ENCODE results near the gene NKD2.
"Not testable (repeated sequence)": the region's sequence is repeated elsewhere in the genome, so short reads cannot be mapped to it uniquely, and the experiment has no call there.

NKD2 gene

DNA sequence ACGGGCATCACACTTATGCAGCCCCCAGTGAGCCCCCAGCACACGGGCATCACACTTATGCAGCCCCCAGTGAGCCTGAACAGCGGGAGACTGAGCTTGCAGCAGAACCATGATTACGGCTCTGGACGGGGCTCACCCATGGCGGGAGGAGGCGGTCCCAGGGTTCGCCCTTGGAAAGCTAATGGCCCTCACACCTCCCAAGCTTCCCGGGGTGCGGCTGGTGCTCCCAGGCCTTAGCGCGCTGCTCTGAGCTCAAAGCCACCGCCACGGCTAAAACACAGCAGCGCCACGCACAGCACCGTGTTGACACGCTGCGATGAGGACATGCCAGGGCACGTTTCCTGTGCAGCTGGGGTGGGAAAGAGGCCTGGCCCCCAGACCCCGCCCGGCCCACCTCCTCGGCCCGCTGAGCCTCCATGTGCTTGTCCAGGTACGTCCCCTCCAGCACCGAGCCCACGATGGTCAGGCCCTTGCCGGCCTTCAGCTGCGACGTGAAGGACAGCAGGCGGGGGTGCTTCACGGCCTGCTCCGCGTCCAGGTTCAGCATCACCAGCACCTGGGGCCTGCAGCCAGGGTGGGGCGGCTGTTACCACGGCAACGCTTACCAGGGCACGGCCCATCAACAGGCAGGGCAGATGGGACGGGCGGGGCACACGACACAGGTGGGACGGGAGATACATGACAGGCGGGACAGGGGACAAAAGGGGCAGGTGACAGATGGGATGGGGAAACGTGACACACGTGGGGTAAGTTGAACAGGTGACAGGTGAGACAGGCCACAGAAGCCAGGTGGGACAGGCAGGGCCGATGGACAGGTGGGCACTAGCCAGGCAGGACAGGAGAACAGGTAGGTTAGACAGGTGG, 64.9 kb downstream of the NKD2 start:
- DNase-seq (ENCODE audit: low spot score), result no peak

DNA sequence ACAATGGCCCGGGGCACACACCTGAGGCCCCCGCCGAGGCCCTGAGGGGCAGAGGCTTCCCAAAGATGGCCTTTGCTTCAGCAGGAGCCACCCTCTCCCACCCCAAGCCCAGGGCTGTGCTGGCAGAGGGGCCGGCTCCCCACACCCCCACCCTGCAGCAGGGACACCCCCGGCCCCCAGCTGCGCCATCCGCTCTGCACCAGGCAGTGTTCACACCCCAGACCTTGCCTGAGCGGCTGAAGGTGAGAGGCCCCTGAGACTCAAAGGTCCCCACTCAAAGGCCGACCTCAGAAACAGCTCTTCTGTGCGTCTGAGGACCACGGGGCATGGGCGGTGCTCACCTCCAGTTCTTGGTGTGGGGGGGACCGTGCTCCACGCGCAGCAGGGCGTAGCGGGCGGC, 65.6 kb downstream of the NKD2 start:
- no peak for DNase-seq (ENCODE audit: low spot score)

GRCh38 chr5:1074816-1075554, 66.4 kb downstream of the NKD2 start:
- DNase-seq (ENCODE audit: low spot score), result no peak

DNA sequence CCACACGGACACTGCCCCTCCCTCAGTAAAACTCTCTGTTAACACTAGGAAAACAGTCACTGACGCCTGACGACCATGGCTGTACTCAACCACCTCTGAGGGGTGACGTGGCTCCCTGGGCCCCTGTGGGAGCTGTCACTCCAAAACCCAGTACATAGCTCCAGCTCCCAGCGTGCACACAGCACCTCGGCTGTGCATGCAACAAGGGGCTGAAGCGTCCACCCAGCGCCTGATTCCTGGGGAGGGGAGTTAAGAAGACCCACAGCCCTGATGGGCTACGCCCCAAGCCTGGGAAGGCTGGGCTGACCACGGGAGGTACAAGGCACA, 66.9 kb downstream of the NKD2 start:
- no peak for DNase-seq (ENCODE audit: low spot score)

- DNase-seq (ENCODE audit: low spot score), result no peak
These were observed 67.3 kb downstream of the NKD2 start for GRCh38 chr5:1075931-1076330.

- no peak for DNase-seq (ENCODE audit: low spot score)
These were observed 67.8 kb downstream of the NKD2 start for GRCh38 chr5:1076406-1076805.

DNA sequence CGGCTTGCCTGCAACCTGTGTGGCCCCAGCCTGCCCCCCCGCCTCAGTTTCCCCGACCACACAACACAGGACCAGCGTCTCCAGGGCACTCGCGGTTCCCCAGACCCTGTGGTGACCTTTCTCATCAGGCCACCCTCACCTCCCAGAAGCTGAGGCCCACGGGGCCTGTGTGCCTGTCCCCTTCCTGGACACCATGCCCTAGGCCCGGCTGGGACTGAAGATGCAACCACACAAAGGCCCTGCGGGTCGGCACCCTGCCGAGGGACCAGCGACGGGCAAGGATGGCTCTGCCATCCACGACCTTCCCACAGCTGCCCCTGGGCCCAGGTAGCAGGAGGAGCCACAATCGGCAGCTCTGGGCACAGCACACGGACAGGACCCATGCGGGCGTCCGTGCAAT, 68.4 kb downstream of the NKD2 start:
- no peak for DNase-seq (ENCODE audit: low spot score)

GRCh38 chr5:1077491-1078020, 69.0 kb downstream of the NKD2 start:
- DNase-seq (ENCODE audit: low spot score), result no peak

GRCh38 chr5:1078206-1078605, 69.6 kb downstream of the NKD2 start:
- DNase-seq (ENCODE audit: low spot score), result no peak

- DNase-seq (ENCODE audit: low spot score), result no peak
These were observed 70.2 kb downstream of the NKD2 start for GRCh38 chr5:1078851-1079250.

- DNase-seq (ENCODE audit: low spot score), result no peak
These were observed 70.9 kb downstream of the NKD2 start for GRCh38 chr5:1079486-1079885.

DNA sequence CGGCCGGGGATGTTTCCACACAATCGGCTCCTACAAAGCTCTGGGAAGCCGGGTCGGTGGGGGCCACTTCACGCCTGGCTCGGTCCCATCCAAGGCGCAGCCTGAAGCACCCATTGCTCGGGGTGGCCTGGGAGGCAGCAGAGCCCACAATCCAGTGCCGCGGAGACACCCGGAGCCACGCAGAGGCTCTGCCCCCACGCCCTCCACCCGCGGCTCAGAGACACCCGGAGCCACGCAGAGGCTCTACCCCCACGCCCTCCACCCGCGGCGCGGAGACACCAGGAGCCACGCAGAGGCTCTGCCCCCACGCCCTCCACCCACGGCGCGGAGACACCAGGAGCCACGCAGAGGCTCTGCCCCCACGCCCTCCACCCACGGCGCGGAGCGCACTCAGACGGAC, 71.4 kb downstream of the NKD2 start:
- no peak for DNase-seq (ENCODE audit: low spot score)

- DNase-seq (ENCODE audit: low spot score), result no peak
These were observed 71.8 kb downstream of the NKD2 start for GRCh38 chr5:1080432-1080831.

- DNase-seq (ENCODE audit: low spot score), result no peak
These were observed 72.9 kb downstream of the NKD2 start for GRCh38 chr5:1081519-1081918.

DNA sequence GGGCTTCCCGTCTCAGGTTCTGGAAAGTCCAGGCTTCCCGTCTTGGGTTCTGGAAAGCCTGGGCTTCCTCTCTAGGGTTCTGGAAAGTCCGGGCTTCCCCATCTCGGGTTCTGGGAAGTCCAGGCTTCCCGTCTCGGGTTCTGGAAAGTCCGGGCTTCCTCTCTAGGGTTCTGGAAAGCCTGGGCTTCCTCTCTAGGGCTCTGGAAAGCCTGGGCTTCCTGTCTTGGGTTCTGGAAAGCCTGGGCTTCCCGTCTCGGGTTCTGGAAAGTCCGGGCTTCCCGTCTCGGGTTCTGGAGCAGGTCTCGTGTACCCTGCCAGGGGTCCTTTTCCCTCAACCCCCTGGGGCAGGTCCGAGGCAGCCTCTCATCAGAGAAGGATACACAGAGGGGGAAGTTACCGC, 74.4 kb downstream of the NKD2 start:
- DNase-seq (ENCODE audit: low spot score), result not testable (repeated sequence)

- DNase-seq (ENCODE audit: low spot score), result no peak
These were observed 75.4 kb downstream of the NKD2 start for GRCh38 chr5:1083823-1084605.

GRCh38 chr5:1085391-1085790, 76.8 kb downstream of the NKD2 start:
- DNase-seq (ENCODE audit: low spot score), result no peak

- DNase-seq (ENCODE audit: low spot score), result no peak
These were observed 77.5 kb downstream of the NKD2 start for GRCh38 chr5:1086137-1086536.

DNA sequence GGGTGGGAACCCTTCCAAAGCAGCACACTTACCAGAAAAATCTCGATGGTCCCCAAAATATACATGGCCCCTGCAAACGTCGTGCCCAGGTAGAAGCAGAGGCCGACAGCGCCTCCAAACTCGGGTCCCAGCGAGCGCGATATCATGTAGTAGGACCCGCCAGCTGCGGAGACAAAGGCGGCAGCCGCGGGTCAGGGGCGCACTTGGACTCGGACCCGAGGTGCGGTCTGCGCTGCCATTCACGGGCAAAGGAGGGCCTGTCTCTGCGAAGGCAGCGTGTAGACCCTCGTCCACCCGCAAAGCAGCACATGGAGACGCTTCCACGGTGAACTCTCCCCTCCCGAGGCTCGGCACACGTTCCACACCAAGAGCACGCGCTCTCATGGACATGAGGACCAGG, 78.3 kb downstream of the NKD2 start:
- no peak for DNase-seq (ENCODE audit: low spot score)

DNA sequence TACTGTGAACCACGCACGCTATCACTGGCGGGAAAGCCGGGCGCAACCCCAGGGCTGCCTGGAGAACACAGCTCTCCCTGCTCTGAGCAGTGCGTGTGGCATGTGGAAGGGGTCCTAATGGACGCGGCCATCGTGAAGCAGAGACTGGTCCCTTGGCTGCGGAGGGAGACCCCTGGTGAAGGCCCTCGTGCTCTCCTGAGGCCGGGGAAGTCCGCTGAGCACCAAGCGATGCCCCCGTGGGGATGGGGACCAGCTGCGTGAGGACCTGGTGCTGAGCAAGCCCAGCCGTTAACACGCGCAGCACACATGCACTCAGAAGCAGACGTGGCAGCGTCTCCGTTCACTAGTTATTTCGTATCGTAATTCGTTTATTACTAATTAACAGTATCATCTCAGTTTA, 78.8 kb downstream of the NKD2 start:
- DNase-seq (ENCODE audit: low spot score), result no peak

DNA sequence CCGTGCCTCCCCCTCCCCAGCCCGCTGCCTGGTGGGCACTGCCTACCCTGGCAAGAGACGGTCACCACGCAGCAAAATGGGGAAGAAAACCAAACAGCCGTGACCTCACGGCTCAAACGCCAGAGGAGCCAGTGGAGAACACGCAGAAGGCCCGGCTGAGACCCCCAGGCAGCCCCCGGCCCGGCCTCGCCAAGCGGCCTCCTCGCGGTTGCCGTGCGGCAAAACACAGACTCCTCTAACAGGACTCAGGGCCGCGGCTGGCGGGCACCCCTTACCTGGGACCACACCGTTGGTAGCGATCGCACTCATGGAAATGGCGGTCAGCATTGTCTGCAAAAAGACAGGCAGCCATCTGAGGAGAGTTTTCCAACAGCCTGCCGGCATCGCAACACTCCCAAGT, 79.4 kb downstream of the NKD2 start:
- no peak for DNase-seq (ENCODE audit: low spot score)

All from kidney capillary endothelial cell (primary cell).